GM19025 (cell line): ENCODE results near the gene PALS1.
A peak's percentile ranks its signal among the peaks of the same experiment; 100 is the strongest.

Source experiments
- ATAC-seq: cut with Tn5 transposase; IDR thresholded peaks from one replicate; pipeline ENCODE4 v1.9.1; 2021; ENCODE audit warnings: mild to moderate bottlenecking, low read depth, moderate library complexity; ENCODE audit not compliant: unreplicated experiment

Gene PALS1

GRCh38 chr14:67241411-67242167 lies at the start of gene PALS1:
Gene PALS1 (plus strand): TSS chr14:67241435. CDS start chr14:67279171, 37,736 bp downstream.
- peak; percentile 38 for ATAC-seq

GRCh38 chr14:67191768-67192290 lies 49.4 kb upstream of the PALS1 start:
- no peak for ATAC-seq

- no peak for ATAC-seq
These were observed 48.9 kb upstream of the PALS1 start for GRCh38 chr14:67192366-67192765.

GRCh38 chr14:67195279-67195678 lies 46.0 kb upstream of the PALS1 start:
- no peak for ATAC-seq

- ATAC-seq, result no peak
These were observed 42.2 kb upstream of the PALS1 start for GRCh38 chr14:67199016-67199415.

- no peak for ATAC-seq
These were observed 33.4 kb upstream of the PALS1 start for GRCh38 chr14:67207810-67208209.

- ATAC-seq, result no peak
These were observed 23.1 kb upstream of the PALS1 start for GRCh38 chr14:67218126-67218525.

- no peak for ATAC-seq
These were observed 19.8 kb upstream of the PALS1 start for GRCh38 chr14:67221248-67221981.

- no peak for ATAC-seq
These were observed 19.3 kb upstream of the PALS1 start for GRCh38 chr14:67221982-67222328.

- ATAC-seq, result no peak
These were observed 15.7 kb upstream of the PALS1 start for GRCh38 chr14:67225523-67225922.

GRCh38 chr14:67228325-67228984 lies 12.8 kb upstream of the PALS1 start:
- no peak for ATAC-seq

- no peak for ATAC-seq
These were observed 9.2 kb upstream of the PALS1 start for GRCh38 chr14:67232066-67232465.

- no peak for ATAC-seq
These were observed 8.6 kb upstream of the PALS1 start for GRCh38 chr14:67232621-67233020.

GRCh38 chr14:67237591-67237990 lies 3.6 kb upstream of the PALS1 start:
- no peak for ATAC-seq

GRCh38 chr14:67239582-67239981 lies 1.7 kb upstream of the PALS1 start:
- no peak for ATAC-seq

GRCh38 chr14:67240168-67240932 lies 885 bp upstream of the PALS1 start:
- no peak for ATAC-seq

- ATAC-seq, result peak; percentile 86
These were observed 241 bp upstream of the PALS1 start for GRCh38 chr14:67240978-67241410.

- ATAC-seq, result no peak
These were observed 859 bp downstream of the PALS1 start for GRCh38 chr14:67242168-67242420.

- ATAC-seq, result no peak
These were observed 3.9 kb downstream of the PALS1 start for GRCh38 chr14:67245104-67245503.

GRCh38 chr14:67251573-67252226 lies 10.5 kb downstream of the PALS1 start:
- ATAC-seq, result no peak
